ENCODE measurements around the gene OR13C3. TPM values are rescaled to one million over a fixed set of nuclear protein-coding genes. Genes with fewer than 3 reads are reported as not detected.
"Not testable (repeated sequence)": the region's sequence is repeated elsewhere in the genome, so short reads cannot be mapped to it uniquely, and the experiment has no call there.

Gene OR13C3
- not detected for total RNA-seq

- ChIA-PET CTCF (no interaction called here), POLR2A (no interaction called here)
Observed at GRCh38 chr9:104536756-104537155, at the start of gene OR13C3. Gene OR13C3 (minus strand): TSS chr9:104536856. CDS start chr9:104536723, 133 bp downstream.

DNA sequence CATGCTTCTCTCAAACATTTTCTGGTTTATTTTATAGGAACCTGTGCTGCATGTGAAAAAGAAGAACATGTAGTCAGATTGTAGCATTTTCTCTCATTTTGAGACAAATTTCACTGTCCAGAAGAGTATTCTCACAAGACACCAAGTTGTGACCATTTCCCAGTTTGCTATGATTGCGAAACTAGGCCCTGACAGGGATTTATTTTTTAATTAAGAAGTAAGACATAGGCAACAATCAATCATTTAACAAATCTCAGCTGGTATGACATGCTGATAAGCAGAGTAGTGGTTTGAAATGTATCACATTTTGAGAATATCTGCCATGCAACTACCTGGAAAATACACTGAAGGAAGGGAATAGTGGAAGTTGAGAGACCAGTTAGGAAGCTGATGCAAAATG lies 43.9 kb upstream of the OR13C3 start:
- ChIA-PET POLR2A (no interaction called here), CTCF (no interaction called here)

DNA sequence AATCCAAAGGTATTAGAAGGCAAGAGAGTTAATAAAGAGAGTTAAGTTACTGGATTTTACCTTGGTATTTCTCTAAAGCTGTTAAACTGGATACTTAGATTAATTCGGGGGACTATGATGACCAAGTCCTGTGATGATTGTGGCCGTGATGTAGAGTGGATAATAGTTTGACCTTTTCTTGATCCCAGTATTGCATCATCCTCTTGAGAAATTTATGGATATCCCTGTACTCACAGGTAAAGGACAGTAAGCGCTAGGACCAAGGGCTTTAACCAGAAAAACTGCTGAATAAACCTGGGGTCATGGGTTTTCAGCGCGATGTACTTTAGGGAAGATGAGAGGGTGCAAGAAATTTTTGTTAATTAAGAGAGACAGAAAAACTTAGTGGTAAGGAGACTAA lies 40.6 kb upstream of the OR13C3 start:
- POLR2A ChIA-PET, result no interaction called here
- CTCF ChIA-PET, result no interaction called here

DNA sequence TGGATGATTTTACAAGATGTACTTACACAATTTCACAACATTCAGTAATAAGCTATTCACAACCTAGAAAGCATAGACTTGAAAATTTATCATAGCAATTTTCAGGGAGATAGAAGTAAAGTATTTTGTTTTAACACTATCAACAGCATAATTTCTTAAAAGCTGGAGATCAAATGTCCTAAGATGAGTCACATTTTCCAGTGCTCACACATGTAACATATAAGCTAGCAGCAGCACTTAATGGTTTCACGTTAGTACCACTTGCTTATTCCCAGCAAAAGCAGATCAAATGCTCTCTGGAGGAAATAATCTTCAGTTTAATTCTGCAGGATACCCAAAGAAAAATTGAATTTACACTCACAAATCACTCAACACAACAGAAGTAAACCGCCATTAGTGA lies 38.8 kb upstream of the OR13C3 start:
- ChIA-PET CTCF (no interaction called here), POLR2A (no interaction called here)

- POLR2A ChIA-PET, result no interaction called here
- CTCF ChIA-PET, result no interaction called here
Observed at GRCh38 chr9:104572612-104573011, 36.0 kb upstream of the OR13C3 start.

- ChIA-PET CTCF (no interaction called here), POLR2A (no interaction called here)
Observed at GRCh38 chr9:104568868-104569267, 32.2 kb upstream of the OR13C3 start, which contains the start of gene OR13C8. Gene OR13C8 (plus strand): TSS chr9:104569168. CDS start chr9:104569168, 0 bp downstream.

DNA sequence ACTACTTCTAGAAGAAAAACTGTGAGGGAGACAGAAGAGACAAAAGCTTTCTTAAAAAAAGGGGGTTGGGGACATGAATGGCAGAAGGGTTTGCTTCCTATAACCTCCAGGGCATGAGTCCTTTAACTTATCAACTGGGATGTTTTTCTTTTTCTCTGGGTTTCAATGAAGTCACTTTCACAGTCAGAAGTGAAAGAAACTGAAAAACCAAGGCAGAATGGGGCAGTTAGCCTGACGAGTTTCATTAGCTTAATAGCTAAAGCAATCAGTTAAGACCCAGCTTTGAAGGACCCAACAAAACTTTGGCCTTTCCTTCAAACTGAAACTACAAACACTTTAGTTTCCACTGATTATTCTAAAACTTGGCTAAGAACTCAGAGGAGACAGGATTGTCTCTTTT lies 27.7 kb upstream of the OR13C3 start:
- ChIA-PET CTCF (interaction anchor here (0.7 kb wide), 1 partner anchor 244 kb away, joined by 3 read pairs; no protein-coding TSS in a partner anchor), POLR2A (no interaction called here)

- POLR2A ChIA-PET, result no interaction called here
- CTCF ChIA-PET, result no interaction called here
Observed at GRCh38 chr9:104556830-104557634, 20.4 kb upstream of the OR13C3 start.

GRCh38 chr9:104555521-104555920 lies 18.9 kb upstream of the OR13C3 start:
- ChIA-PET CTCF (no interaction called here), POLR2A (no interaction called here)

DNA sequence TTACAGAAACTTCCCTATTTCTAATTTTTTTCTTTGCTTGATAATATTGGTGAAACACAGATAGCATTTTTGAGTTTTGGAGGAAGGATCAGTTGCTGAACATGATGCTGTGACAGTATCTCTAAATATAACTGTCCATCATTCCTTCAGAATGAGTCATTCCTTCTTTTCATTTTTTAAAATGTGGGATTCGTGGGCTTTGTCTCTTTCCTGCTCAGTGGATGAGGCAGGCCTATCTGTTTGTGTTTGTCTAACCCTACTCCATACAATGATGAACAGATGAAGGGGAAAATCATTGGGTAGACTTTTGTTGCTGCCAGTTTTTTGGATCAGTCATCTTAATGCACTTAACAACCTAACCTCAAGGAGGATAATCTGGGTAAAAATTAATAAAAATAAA lies 16.6 kb upstream of the OR13C3 start:
- ChIA-PET CTCF (no interaction called here), POLR2A (no interaction called here)

DNA sequence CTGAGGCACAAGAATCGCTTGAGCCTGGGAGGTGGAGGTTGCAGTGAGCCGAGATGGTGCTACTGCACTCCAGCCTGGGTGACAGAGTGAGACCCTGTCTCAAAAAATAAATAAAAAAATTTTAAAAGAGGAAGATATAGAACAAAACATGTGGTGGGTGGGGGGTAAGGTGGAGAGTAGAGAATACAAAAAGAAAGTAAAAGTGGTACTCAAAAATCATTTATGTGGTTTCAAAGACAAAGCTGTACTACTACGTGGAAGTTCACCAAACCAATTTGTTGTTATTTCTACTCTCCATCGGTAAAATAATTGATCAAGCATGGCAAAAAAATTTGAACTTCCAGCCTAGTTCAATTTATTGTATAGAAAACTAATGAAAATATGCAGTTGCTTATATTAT lies 8.0 kb upstream of the OR13C3 start:
- POLR2A ChIA-PET, result no interaction called here

DNA sequence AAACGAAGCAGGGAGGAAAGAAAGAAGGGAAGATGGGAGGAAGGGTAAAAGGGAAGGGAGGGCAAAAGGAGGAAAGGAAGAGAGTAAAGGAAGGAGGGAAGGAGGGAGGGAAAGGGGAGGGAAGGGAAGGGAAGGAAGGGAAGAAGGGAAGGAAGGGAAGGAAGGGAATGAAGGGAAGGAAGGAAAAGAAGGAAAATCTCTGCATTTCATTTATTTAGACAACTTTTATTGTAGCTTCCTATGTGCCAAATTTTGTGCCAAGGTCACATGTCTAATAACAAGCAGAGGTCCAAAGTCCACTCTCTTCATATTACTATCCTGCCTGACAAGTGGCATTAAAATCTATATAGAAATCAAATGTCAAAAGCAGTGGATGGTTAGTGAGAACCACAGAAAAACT lies 2.6 kb upstream of the OR13C3 start:
- POLR2A ChIA-PET, result no interaction called here
- CTCF ChIA-PET, result no interaction called here

More for the DNA sequence above, 8.0 kb upstream of the OR13C3 start:
- CTCF ChIA-PET, result no interaction called here

DNA sequence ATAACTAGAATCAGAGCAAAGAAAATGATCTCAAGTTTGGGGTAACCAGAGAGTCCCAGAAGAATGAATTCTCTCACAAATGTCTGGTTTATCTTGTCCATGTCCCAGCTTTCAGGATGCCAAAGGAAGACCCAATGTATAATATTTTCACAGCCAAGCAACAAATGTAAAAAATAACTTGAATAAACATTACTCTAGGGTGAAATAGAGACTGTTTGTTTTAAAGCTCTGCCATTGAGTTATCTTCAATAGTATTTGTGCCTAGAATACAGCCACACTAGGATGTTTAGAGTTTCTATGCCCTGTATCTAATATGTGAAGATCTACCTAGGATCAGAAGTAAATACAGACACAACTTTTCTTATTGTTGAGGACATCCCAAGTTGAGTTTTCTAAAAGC lies 9.5 kb downstream of the OR13C3 start, which contains the start of gene OR13C4:
Gene OR13C4 (minus strand): TSS at position 101 of the 400 bp plus-strand sequence. CDS start 0 bp downstream, at position 101.
- CTCF ChIA-PET, result no interaction called here

GRCh38 chr9:104520241-104520640 lies 16.4 kb downstream of the OR13C3 start:
- CTCF ChIA-PET, POLR2A ChIA-PET: not testable (repeated sequence)

More for the DNA sequence above, 9.5 kb downstream of the OR13C3 start, which contains the start of gene OR13C4:
- POLR2A ChIA-PET, result no interaction called here

DNA sequence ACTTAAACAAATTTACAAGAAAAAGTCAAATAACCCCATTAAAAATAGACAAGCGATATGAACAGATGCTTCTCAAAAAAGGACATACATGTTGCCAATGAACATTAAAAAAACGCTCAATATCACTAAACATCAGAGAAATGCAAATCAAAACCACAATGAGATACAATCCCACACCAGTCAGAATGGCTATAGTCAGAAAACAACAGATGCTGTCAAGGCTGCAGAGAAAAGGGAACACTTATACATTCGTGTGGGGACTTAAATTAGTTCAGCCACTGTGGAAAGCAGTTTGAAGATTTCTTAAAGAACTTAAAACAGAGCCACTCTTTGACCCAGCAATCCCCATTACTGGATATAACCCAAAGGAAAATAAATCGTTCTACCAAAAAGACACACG lies 21.8 kb downstream of the OR13C3 start:
- POLR2A ChIA-PET, result no interaction called here
- CTCF ChIA-PET, result no interaction called here

- CTCF ChIA-PET, result no interaction called here
Observed at GRCh38 chr9:104506565-104506964, 30.1 kb downstream of the OR13C3 start.

GRCh38 chr9:104503963-104504362 lies 32.7 kb downstream of the OR13C3 start, which contains the start of gene OR13F1:
Gene OR13F1 (plus strand): TSS chr9:104504263. CDS start chr9:104504263, 0 bp downstream.
- POLR2A ChIA-PET, result no interaction called here

More at GRCh38 chr9:104506565-104506964, 30.1 kb downstream of the OR13C3 start:
- POLR2A ChIA-PET, result no interaction called here

DNA sequence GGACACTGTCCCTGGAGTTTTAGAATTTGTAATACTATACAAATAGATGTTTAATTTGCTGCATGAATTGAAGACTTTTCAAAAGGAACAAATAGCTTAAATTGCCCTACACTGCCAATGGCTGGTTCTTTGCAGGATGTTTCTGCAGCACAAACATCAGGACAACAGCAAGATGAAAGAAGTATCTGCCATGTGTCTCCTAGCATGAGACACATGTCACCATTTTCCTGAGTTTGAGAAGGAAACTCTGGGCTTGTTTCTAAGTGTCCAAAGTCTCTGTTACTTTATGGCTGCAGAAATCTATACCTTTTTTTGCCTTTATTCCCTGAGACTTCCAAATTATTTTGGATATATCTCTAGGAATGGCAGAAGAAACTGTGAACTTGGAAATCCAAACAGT lies 33.2 kb downstream of the OR13C3 start:
- ChIA-PET CTCF (no interaction called here), POLR2A (no interaction called here)

More at GRCh38 chr9:104503963-104504362, 32.7 kb downstream of the OR13C3 start, which contains the start of gene OR13F1:
- CTCF ChIA-PET, result no interaction called here

GRCh38 chr9:104494808-104495207 lies 41.8 kb downstream of the OR13C3 start:
- POLR2A ChIA-PET, result no interaction called here
- CTCF ChIA-PET, result no interaction called here
